Measurements from ENCODE around the gene NUDC. TPM values are rescaled to one million over a fixed set of nuclear protein-coding genes. Genes with fewer than 3 reads are reported as not detected.
"Not testable (repeated sequence)": the region's sequence is repeated elsewhere in the genome, so short reads cannot be mapped to it uniquely, and the experiment has no call there.

NUDC gene
- total RNA-seq, 4 donors from 2014 or later: 45.2 to 50.3 (median 46.1) TPM

DNA sequence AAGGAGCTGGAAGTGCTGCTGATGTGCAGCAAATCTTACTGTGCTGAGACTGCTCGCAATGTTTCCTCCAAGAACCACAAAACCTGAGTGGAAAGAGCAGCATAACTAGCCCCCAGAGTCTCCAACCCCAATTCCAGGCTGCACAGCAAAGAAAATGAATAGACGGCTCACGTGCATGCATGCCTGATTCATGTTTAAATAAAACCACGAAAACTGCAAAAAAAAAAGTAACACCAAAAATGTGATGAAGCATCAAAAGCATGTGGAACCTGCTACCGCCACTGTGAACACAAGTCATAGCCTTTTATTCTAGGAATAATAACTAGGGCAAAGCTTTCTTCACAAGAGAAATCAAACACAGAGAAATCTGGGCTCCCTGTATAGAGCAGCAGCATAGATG lies 62.3 kb downstream of the NUDC start:
- Histone ChIP-seq H3K36me3 (no peaks in the 10 kb centered on the region), H3K27ac (no peak overlapping the region), H3K9me3 (no peaks in the 10 kb centered on the region), H3K4me3 (no peak overlapping the region), H3K4me1 (peaks cover 0 to 7% (median 0%) of the 10 kb centered on the region in 3 donors), H3K27me3 (peaks cover 0 to 24% (median 0%) of the 10 kb centered on the region in 4 donors)
- TF ChIP-seq CTCF (IDR thresholded peaks at IDR 0.05) (no peak), POLR2A (IDR thresholded peaks at IDR 0.05) (no peak)
- WGBS, 2 donors: 49 to 51% methylated on average over 5 of the region's 5 CpGs
- intact Hi-C loops (cut with DNase I): no loop called here
- no peak for DNase-seq

GRCh38 chr1:26984291-26984690 lies 62.7 kb downstream of the NUDC start:
- TF ChIP-seq POLR2A (IDR thresholded peaks at IDR 0.05) (no peak), CTCF (IDR thresholded peaks at IDR 0.05) (no peak)
- H3K4me3 ChIP-seq: no peak overlapping the region
- H3K9me3 ChIP-seq: no peaks in the 10 kb centered on the region

GRCh38 chr1:26986658-26987057 lies 65.1 kb downstream of the NUDC start:
- Histone ChIP-seq H3K27me3 (peaks cover 0 to 32% (median 0%) of the 10 kb centered on the region in 4 donors), H3K27ac (no peak overlapping the region), H3K36me3 (no peaks in the 10 kb centered on the region), H3K4me1 (no peaks in the 10 kb centered on the region), H3K9me3 (no peaks in the 10 kb centered on the region), H3K4me3 (no peak overlapping the region)
- no peak for TF ChIP-seq CTCF (IDR thresholded peaks at IDR 0.05)
- TF ChIP-seq POLR2A (IDR thresholded peaks at IDR 0.05): no peak
- 25 to 73% methylated on average over 1 to 2 of the region's 2 CpGs for WGBS, 2 donors
- no peak for DNase-seq
- intact Hi-C loops (cut with DNase I): no loop called here

More at GRCh38 chr1:26984291-26984690, 62.7 kb downstream of the NUDC start:
- H3K27me3 ChIP-seq: peaks cover 0 to 24% (median 0%) of the 10 kb centered on the region in 4 donors
- intact Hi-C loops (cut with DNase I): no loop called here
- H3K4me1 ChIP-seq: peaks cover 0 to 7% (median 0%) of the 10 kb centered on the region in 3 donors
- H3K36me3 ChIP-seq: no peaks in the 10 kb centered on the region
- no peak overlapping the region for H3K27ac ChIP-seq
- no peak for DNase-seq
- 80 to 89% methylated on average over 6 to 8 of the region's 8 CpGs for WGBS, 2 donors

DNA sequence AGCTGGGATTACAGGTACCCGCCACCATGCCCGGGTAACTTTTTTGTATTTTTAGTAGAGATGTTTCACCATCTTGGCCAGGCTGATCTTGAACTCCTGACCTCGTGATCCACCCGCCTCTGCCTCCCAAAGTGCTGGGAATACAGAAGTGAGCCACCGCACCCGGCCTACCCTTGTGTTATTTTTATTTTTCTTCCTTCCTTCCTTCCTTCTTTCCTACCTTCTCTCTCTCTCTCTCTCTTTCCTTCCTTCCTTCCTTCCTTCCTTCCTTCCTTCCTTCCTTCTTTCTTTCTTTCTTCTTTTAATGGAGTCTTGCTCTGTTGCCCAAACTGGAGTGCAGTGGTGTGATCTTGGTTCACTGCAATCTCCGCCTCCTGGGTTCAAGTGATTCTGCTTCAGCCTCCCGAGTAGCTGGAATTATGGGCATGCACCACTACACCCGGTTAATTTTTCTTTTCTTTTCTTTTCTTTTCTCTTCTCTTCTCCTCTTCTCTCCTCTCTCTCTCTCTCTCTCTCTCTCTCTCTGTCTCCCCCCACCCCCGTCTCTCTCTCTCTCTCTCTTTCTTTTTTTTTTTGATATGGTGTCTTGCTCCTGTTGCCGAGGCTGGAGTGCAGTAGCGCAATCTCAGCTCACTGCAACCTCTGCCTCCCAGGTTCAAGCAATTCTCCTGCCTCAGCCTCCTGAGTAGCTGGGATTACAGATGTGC lies 68.0 kb downstream of the NUDC start:
- H3K9me3 ChIP-seq, DNase-seq, H3K27ac ChIP-seq, H3K4me3 ChIP-seq, H3K36me3 ChIP-seq: not testable (repeated sequence)
- WGBS, 2 donors: 74 to 78% methylated on average over 12 of the region's 12 CpGs
- Histone ChIP-seq H3K27me3 (peaks cover 0 to 41% (median 0%) of the 10 kb centered on the region in 4 donors), H3K4me1 (peaks cover 8 to 17% (median 14%) of the 10 kb centered on the region in 3 donors)
- intact Hi-C loops (cut with DNase I): loop anchor here (10.0 kb wide), 1 partner anchor 105 kb away; no protein-coding TSS in a partner anchor

DNA sequence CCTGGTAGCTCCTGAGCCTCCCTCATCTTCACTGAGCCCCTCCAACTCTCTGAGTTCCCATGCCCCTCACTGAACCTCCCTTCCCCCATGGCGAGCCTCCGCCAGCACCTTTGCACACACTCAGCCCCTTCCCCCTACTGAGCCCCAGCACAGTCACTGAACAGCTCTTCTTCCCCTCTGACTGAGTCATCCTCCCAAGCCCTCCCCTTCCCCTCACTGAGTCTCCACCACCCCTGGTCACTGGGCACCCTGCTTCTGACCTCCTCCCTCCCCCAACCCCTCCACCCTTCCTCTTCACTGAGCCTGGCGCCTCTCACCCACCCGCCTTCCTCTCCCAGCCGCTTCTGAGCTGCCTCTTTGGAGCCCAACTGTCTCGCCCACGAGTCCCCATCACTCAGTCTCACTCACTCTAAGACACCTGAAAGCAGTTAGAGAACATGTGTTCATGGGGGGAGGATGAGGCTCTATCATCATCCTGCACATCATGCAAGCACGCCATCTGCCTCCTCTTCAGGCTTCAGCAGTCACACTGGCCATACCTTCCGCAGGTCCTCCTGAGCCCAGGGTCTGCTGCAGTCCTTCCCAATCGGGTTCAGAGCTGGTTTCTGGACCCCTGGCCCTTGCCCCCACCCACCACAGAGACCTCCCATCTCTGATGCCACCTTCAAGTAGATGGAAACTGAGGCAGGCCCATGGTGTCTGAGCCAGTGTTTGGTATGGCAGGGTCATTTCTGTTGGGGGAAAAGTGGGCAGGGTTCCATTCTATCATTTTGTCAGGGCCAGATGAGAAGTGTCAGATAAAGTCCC lies 70.0 kb downstream of the NUDC start:
- Histone ChIP-seq H3K9me3 (no peaks in the 10 kb centered on the region), H3K36me3 (no peaks in the 10 kb centered on the region), H3K27me3 (peaks cover 0 to 58% (median 0%) of the 10 kb centered on the region in 4 donors), H3K4me1 (peaks cover 23 to 37% (median 25%) of the 10 kb centered on the region in 3 donors), H3K4me3 (no peak overlapping the region), H3K27ac (no peak overlapping the region)
- DNase-seq: no peak
- intact Hi-C loops (cut with DNase I): loop anchor here (10.0 kb wide), 1 partner anchor 103 kb away; no protein-coding TSS in a partner anchor
- WGBS, 2 donors: 47 to 63% methylated on average over 9 to 10 of the region's 10 CpGs
- TF ChIP-seq CTCF (IDR thresholded peaks at IDR 0.05) (no peak), POLR2A (IDR thresholded peaks at IDR 0.05) (no peak)
